GM23338 (cell line): Measurements from ENCODE around the gene PKD2L1.

Experiments
- CREB1 ChIP-seq: fragments of 250-450 bp; sonication (Bioruptor Pico); IDR thresholded peaks from 2 replicates; pipeline ENCODE4 v1.5.0; 2020; ENCODE audit warnings: low read depth, mild to moderate bottlenecking, moderate library complexity
- CTCF ChIP-seq, 2 experiments: fragments of 200-600 bp in 1 of 2; sonication (generic) in 1 of 2; conservative IDR thresholded peaks; 2 replicates each; pipeline versions ENCODE4 v1.5.1 to v1.6.1; 2016 to 2017; ENCODE audit warnings: antibody characterized with exemption in 2 of 2, low read depth in 2 of 2, mild to moderate bottlenecking in 2 of 2, moderate library complexity in 1 of 2
- EZH2 ChIP-seq: fragments of 200-600 bp; sonication (generic); IDR thresholded peaks from one replicate; pipeline ENCODE4 v1.8.0; 2017; ENCODE audit warnings: antibody characterized with exemption, mild to moderate bottlenecking, low read depth; ENCODE audit not compliant: unreplicated experiment
- EZH2phosphoT487 ChIP-seq: fragments of 200-600 bp; sonication (generic); IDR thresholded peaks from one replicate; pipeline ENCODE4 v1.8.1; 2018; ENCODE audit warnings: antibody characterized with exemption; ENCODE audit not compliant: unreplicated experiment
- JUNB ChIP-seq: IDR thresholded peaks from one replicate; pipeline ENCODE4 v1.6.1; 2016; ENCODE audit warnings: antibody characterized with exemption; ENCODE audit not compliant: unreplicated experiment
- POLR2AphosphoS5 ChIP-seq: IDR thresholded peaks from 2 replicates; pipeline ENCODE4 v1.6.1; 2016; ENCODE audit warnings: antibody characterized with exemption, low read depth
- REST ChIP-seq: IDR thresholded peaks from one replicate; pipeline ENCODE4 v1.6.1; 2018; ENCODE audit warnings: antibody characterized with exemption; ENCODE audit not compliant: unreplicated experiment
- STAT1 ChIP-seq: IDR thresholded peaks from one replicate; pipeline ENCODE4 v1.6.1; 2016; ENCODE audit warnings: antibody characterized with exemption; ENCODE audit not compliant: unreplicated experiment
- ZNF331 ChIP-seq: fragments of 250-450 bp; sonication (Bioruptor Pico); IDR thresholded peaks from 2 replicates; pipeline ENCODE4 v1.5.0; 2020; ENCODE audit warnings: low read depth, mild to moderate bottlenecking, moderate library complexity

DNA sequence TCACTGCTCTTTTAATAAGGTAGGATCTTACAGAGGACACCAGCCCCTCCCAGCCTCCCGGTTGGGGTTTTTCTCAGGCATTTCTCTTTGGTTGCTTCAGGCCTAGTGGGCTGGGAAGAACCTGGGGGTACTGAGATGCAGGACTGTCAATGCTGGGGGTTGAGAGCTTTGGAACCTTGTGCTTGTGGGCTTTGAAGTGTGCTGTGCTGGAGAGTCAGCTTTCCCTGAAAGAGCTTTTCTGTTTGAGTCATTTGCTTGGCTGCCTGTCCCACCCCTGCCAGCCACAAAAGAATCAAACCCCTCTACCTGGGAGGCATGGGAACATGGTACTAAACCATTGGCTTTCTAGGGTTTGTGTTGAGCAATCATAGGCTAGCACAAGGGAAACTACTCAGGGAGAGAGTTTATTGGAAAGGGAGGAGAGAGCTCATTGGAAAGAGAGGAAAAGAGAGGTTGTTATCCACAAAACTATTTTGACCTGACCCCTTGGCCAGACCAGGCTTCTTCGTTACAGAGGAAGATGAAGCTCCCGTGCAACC, 18.4 kb upstream of the PKD2L1 start:
- TF ChIP-seq CTCF (conservative IDR thresholded peaks at IDR 0.05; ENCODE audit: low read depth in 2 of 2): no peak
- no peak for TF ChIP-seq JUNB
- no peak for TF ChIP-seq EZH2phosphoT487
- no peak for TF ChIP-seq POLR2AphosphoS5
- no peak for TF ChIP-seq EZH2
- TF ChIP-seq REST: no peak
- TF ChIP-seq ZNF331 (CRISPR knock-in tag): no peak
- TF ChIP-seq CREB1 (CRISPR knock-in tag): no peak
- TF ChIP-seq STAT1: no peak
